ENCODE results near the gene RPL29.
A peak's percentile ranks its signal among the peaks of the same experiment; 100 is the strongest.

The RPL29 gene

GRCh38 chr3:51974963-51975851, 20.5 kb downstream of the RPL29 start, which contains the start of gene ABHD14A:
Gene ABHD14A (plus strand): TSS chr3:51975064. CDS start chr3:51975136, 72 bp downstream.
- no peak for TF ChIP-seq CTCF (conservative IDR thresholded peaks at IDR 0.05; ENCODE audit: control insufficient read depth, insufficient read depth, low read depth, low read length)
- peak; percentile 55 for DNase-seq (ENCODE audit: low read depth)
- H3K4me3 ChIP-seq (ENCODE audit: control insufficient read depth, low read depth, low read length): peak within 1 kb of the TSS; percentile 86

GRCh38 chr3:51974277-51974962, 21.3 kb downstream of the RPL29 start:
- TF ChIP-seq CTCF (conservative IDR thresholded peaks at IDR 0.05; ENCODE audit: control insufficient read depth, insufficient read depth, low read depth, low read length): no peak
- no peak for DNase-seq (ENCODE audit: low read depth)
- H3K4me3 ChIP-seq (ENCODE audit: control insufficient read depth, low read depth, low read length): peak overlapping the region; percentile 62

- no peak overlapping the region for H3K4me3 ChIP-seq (ENCODE audit: control insufficient read depth, low read depth, low read length)
- no peak for DNase-seq (ENCODE audit: low read depth)
- no peak for TF ChIP-seq CTCF (conservative IDR thresholded peaks at IDR 0.05; ENCODE audit: control insufficient read depth, insufficient read depth, low read depth, low read length)
These were observed 24.3 kb downstream of the RPL29 start for GRCh38 chr3:51971350-51971749.

- H3K4me3 ChIP-seq (ENCODE audit: control insufficient read depth, low read depth, low read length): no peak overlapping the region
- TF ChIP-seq CTCF (conservative IDR thresholded peaks at IDR 0.05; ENCODE audit: control insufficient read depth, insufficient read depth, low read depth, low read length): no peak
- DNase-seq (ENCODE audit: low read depth): no peak
These were observed 24.9 kb downstream of the RPL29 start for GRCh38 chr3:51970606-51971300.

GRCh38 chr3:51969841-51970240, 25.9 kb downstream of the RPL29 start:
- no peak overlapping the region for H3K4me3 ChIP-seq (ENCODE audit: control insufficient read depth, low read depth, low read length)
- no peak for DNase-seq (ENCODE audit: low read depth)
- TF ChIP-seq CTCF (conservative IDR thresholded peaks at IDR 0.05; ENCODE audit: control insufficient read depth, insufficient read depth, low read depth, low read length): no peak

- TF ChIP-seq CTCF (conservative IDR thresholded peaks at IDR 0.05; ENCODE audit: control insufficient read depth, insufficient read depth, low read depth, low read length): no peak
- no peak for DNase-seq (ENCODE audit: low read depth)
- H3K4me3 ChIP-seq (ENCODE audit: control insufficient read depth, low read depth, low read length): no peak overlapping the region
These were observed 26.6 kb downstream of the RPL29 start for GRCh38 chr3:51968883-51969678.
